Measurements from ENCODE around the gene EPB41L1.

The EPB41L1 gene

GRCh38 chr20:36106606-36107005 lies 47.9 kb upstream of the EPB41L1 start:
- no peak for ATAC-seq (ENCODE audit: insufficient read depth, low read depth)
- Histone ChIP-seq H3K79me2 (ENCODE audit: insufficient read depth, low read length) (no peaks in the 10 kb centered on the region), H4K20me1 (ENCODE audit: insufficient read depth, low read length) (no peaks in the 10 kb centered on the region), H3K9me3 (ENCODE audit: insufficient read depth, low read length, severe bottlenecking) (no peaks in the 10 kb centered on the region), H3K4me1 (ENCODE audit: insufficient read depth, low read length) (no peaks in the 10 kb centered on the region), H3K4me2 (ENCODE audit: insufficient read depth, low read length) (no peak overlapping the region), H3K36me3 (ENCODE audit: insufficient read depth, low read length) (no peaks in the 10 kb centered on the region), H2AFZ (ENCODE audit: low read depth, low read length) (no peak overlapping the region), H3K27me3 (ENCODE audit: insufficient read depth, low read length, poor library complexity) (no peaks in the 10 kb centered on the region), H3K9ac (ENCODE audit: low read depth, low read length) (no peak overlapping the region), H3K27ac (ENCODE audit: low read length) (no peak overlapping the region), H3K4me3 (ENCODE audit: low read depth in 1 of 2, low read length in 2 of 2) (no peak overlapping the region)
- TF ChIP-seq CTCF (IDR thresholded peaks at IDR 0.05; ENCODE audit: borderline replicate concordance, extremely low read depth, low read length, poor library complexity, severe bottlenecking) (no peak), EZH2 (IDR thresholded peaks at IDR 0.05; ENCODE audit: borderline replicate concordance, low read depth, low read length, severe bottlenecking) (no peak)
- DNase-seq: no peak

- Histone ChIP-seq H3K4me3 (ENCODE audit: low read depth in 1 of 2, low read length in 2 of 2) (no peak overlapping the region), H3K79me2 (ENCODE audit: insufficient read depth, low read length) (no peaks in the 10 kb centered on the region), H3K36me3 (ENCODE audit: insufficient read depth, low read length) (no peaks in the 10 kb centered on the region), H4K20me1 (ENCODE audit: insufficient read depth, low read length) (no peaks in the 10 kb centered on the region), H3K4me1 (ENCODE audit: insufficient read depth, low read length) (no peaks in the 10 kb centered on the region), H3K9ac (ENCODE audit: low read depth, low read length) (no peak overlapping the region), H3K9me3 (ENCODE audit: insufficient read depth, low read length, severe bottlenecking) (no peaks in the 10 kb centered on the region), H3K4me2 (ENCODE audit: insufficient read depth, low read length) (no peak overlapping the region), H3K27ac (ENCODE audit: low read length) (no peak overlapping the region), H3K27me3 (ENCODE audit: insufficient read depth, low read length, poor library complexity) (peaks cover 4% of the 10 kb centered on the region), H2AFZ (ENCODE audit: low read depth, low read length) (no peak overlapping the region)
- ATAC-seq (ENCODE audit: insufficient read depth, low read depth): no peak
- no peak for DNase-seq
- TF ChIP-seq CTCF (IDR thresholded peaks at IDR 0.05; ENCODE audit: borderline replicate concordance, extremely low read depth, low read length, poor library complexity, severe bottlenecking): no peak
- TF ChIP-seq EZH2 (IDR thresholded peaks at IDR 0.05; ENCODE audit: borderline replicate concordance, low read depth, low read length, severe bottlenecking): no peak
These were observed 46.7 kb upstream of the EPB41L1 start for GRCh38 chr20:36107881-36108280.

- Histone ChIP-seq H3K9ac (ENCODE audit: low read depth, low read length) (no peak overlapping the region), H3K9me3 (ENCODE audit: insufficient read depth, low read length, severe bottlenecking) (no peaks in the 10 kb centered on the region), H3K36me3 (ENCODE audit: insufficient read depth, low read length) (no peaks in the 10 kb centered on the region), H3K4me2 (ENCODE audit: insufficient read depth, low read length) (no peak overlapping the region), H3K4me1 (ENCODE audit: insufficient read depth, low read length) (no peaks in the 10 kb centered on the region), H4K20me1 (ENCODE audit: insufficient read depth, low read length) (no peaks in the 10 kb centered on the region), H2AFZ (ENCODE audit: low read depth, low read length) (no peak overlapping the region), H3K79me2 (ENCODE audit: insufficient read depth, low read length) (no peaks in the 10 kb centered on the region), H3K27ac (ENCODE audit: low read length) (no peak overlapping the region), H3K4me3 (ENCODE audit: low read depth in 1 of 2, low read length in 2 of 2) (no peak overlapping the region), H3K27me3 (ENCODE audit: insufficient read depth, low read length, poor library complexity) (peaks cover 4% of the 10 kb centered on the region)
- DNase-seq (no peak), ATAC-seq (ENCODE audit: insufficient read depth, low read depth) (no peak)
- no peak for TF ChIP-seq EZH2 (IDR thresholded peaks at IDR 0.05; ENCODE audit: borderline replicate concordance, low read depth, low read length, severe bottlenecking)
- TF ChIP-seq CTCF (IDR thresholded peaks at IDR 0.05; ENCODE audit: borderline replicate concordance, extremely low read depth, low read length, poor library complexity, severe bottlenecking): no peak
These were observed 45.1 kb upstream of the EPB41L1 start for GRCh38 chr20:36109251-36109947.

All from DND-41 (cell line).